ENCODE results near the gene ADGRG6.

GRCh38 chr6:142359271-142359960 is 57.6 kb downstream of the ADGRG6 start:
- TF ChIP-seq POLR2A (IDR thresholded peaks at IDR 0.05; ENCODE audit: low read depth, low read length), result no peak
- no peak for TF ChIP-seq POLR2AphosphoS5 (IDR thresholded peaks at IDR 0.05; ENCODE audit: low read depth, low read length)
- no peak for TF ChIP-seq POU2F2 (IDR thresholded peaks at IDR 0.05; ENCODE audit: low read depth, low read length)
- no peak for TF ChIP-seq TAF1 (IDR thresholded peaks at IDR 0.05; ENCODE audit: low read depth, low read length)
- no peak for TF ChIP-seq PAX5 (IDR thresholded peaks at IDR 0.05; ENCODE audit: insufficient read depth, low read length, severe bottlenecking)
- no peak for TF ChIP-seq SPI1 (IDR thresholded peaks at IDR 0.05; ENCODE audit: low read depth, low read length)
